Esophagus muscularis mucosa (tissue), 3 donors: ENCODE results near the gene EPHA6.

Source experiments
- CTCF ChIP-seq, 3 experiments: fragments of 200-600 bp in 2 of 3; fragments of 450-650 bp in 1 of 3; sonication (generic) in 2 of 3; IDR thresholded peaks; one replicate each; pipeline ENCODE4 v1.5.1; 2017 to 2019; ENCODE audit warnings: antibody characterized with exemption in 3 of 3, mild to moderate bottlenecking in 2 of 3, moderate library complexity in 1 of 3
- POLR2A ChIP-seq: fragments of 450-650 bp; IDR thresholded peaks from one replicate; pipeline ENCODE4 v1.6.1; 2017; ENCODE audit warnings: antibody characterized with exemption, moderate library complexity, mild to moderate bottlenecking, low read depth

GRCh38 chr3:97338375-97338774 is 524.0 kb downstream of the EPHA6 start:
- no peak for TF ChIP-seq POLR2A
- no peak for TF ChIP-seq CTCF (IDR thresholded peaks at IDR 0.05)
